ENCODE data around the gene CTBP2.

GRCh38 chr10:125118701-125119100 lies 41.7 kb downstream of the CTBP2 start:
- TF ChIP-seq ATF2 (CRISPR knock-in tag; IDR thresholded peaks at IDR 0.05; ENCODE audit: borderline replicate concordance, low read depth) (no peak), CTCF (IDR thresholded peaks at IDR 0.05) (no peak), MYBL2 (CRISPR knock-in tag; IDR thresholded peaks at IDR 0.05) (no peak), KAT7 (CRISPR knock-in tag; IDR thresholded peaks at IDR 0.05; ENCODE audit: borderline replicate concordance) (no peak), ZNF281 (CRISPR knock-in tag; IDR thresholded peaks at IDR 0.05) (no peak)

Measured in WTC11 (cell line).